Nephron progenitor cell (in vitro differentiated cells): ENCODE results near the gene FBXL7.

Experiments used
- DNase-seq: peaks from one replicate; pipeline ENCODE4 v3.0.0; 2021
- H3K27ac Mint-ChIP-seq: 2 replicates; pipeline ENCODE4 v1.8.0; 2021; ENCODE audit warnings: mild to moderate bottlenecking, moderate library complexity, mixed read lengths
- H3K27me3 Mint-ChIP-seq: 2 replicates; pipeline ENCODE4 v1.8.0; 2021; ENCODE audit warnings: mild to moderate bottlenecking, low read depth, mixed read lengths; ENCODE audit not compliant: poor library complexity
- H3K36me3 Mint-ChIP-seq: 2 replicates; pipeline ENCODE4 v1.8.0; 2021; ENCODE audit warnings: low read depth, mixed read lengths
- H3K4me1 Mint-ChIP-seq: 2 replicates; pipeline ENCODE4 v1.8.0; 2021; ENCODE audit warnings: mixed read lengths
- H3K4me3 Mint-ChIP-seq: 2 replicates; pipeline ENCODE4 v1.8.0; 2021; ENCODE audit warnings: mild to moderate bottlenecking, moderate library complexity, mixed read lengths
- H3K9me3 Mint-ChIP-seq: 2 replicates; pipeline ENCODE4 v1.8.0; 2021; ENCODE audit warnings: mild to moderate bottlenecking, moderate library complexity, mixed read lengths
- CTCF ChIP-seq: fragments of 200-600 bp; sonication (generic); IDR thresholded peaks from 2 replicates; pipeline ENCODE4 v1.5.0; 2021; ENCODE audit warnings: antibody characterized with exemption

FBXL7 gene

DNA sequence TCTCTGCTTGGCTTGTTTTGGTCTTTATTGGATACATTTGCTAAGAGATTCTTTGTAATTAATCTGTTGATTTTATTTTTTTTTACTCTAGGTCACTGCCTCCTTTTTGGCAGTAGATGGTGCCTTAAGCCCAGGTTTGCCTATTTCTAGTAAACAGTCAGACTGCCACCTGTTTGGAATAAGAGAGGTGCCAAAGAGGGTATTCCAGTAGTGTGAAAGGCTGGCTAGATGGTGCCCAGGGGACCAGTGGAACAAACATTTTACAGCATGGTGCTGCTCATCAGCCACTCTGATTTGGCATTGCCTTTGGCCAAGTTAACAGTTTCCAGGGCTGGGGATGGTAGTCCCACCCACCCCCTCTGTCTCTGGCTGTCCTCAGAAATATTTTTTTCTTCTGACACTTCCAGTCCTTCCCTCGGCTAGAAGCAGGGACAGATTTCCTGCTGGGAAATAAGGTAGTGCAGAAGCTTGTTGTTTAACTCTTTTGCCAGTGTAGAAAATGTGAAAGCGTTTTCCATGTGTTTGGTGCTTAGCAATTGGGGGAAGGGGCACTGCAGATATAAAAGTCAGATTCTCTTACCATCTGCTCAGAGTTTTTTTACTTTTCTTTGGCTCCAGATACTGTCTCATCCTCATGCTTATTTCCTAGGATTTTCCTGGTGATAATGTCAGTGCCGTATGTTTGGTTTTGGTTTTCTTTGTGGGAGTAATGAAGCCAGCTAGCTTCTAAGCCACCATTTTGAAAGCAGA is 36.6 kb upstream of the FBXL7 start:
- Mint-ChIP-seq H3K4me3 (no peak overlapping the region), H3K4me1 (no peaks in the 10 kb centered on the region), H3K36me3 (no peaks in the 10 kb centered on the region), H3K9me3 (no peaks in the 10 kb centered on the region), H3K27me3 (no peaks in the 10 kb centered on the region), H3K27ac (no peak overlapping the region)
- peak; percentile 30 for TF ChIP-seq CTCF
- DNase-seq = no peak

- DNase-seq = no peak
- TF ChIP-seq CTCF = no peak
- Mint-ChIP-seq H3K27ac (no peak overlapping the region), H3K9me3 (peaks cover 11% of the 10 kb centered on the region), H3K4me3 (no peak overlapping the region), H3K36me3 (no peaks in the 10 kb centered on the region), H3K27me3 (no peaks in the 10 kb centered on the region), H3K4me1 (no peaks in the 10 kb centered on the region)
Observed at GRCh38 chr5:15472116-15472515, 27.9 kb upstream of the FBXL7 start.

DNA sequence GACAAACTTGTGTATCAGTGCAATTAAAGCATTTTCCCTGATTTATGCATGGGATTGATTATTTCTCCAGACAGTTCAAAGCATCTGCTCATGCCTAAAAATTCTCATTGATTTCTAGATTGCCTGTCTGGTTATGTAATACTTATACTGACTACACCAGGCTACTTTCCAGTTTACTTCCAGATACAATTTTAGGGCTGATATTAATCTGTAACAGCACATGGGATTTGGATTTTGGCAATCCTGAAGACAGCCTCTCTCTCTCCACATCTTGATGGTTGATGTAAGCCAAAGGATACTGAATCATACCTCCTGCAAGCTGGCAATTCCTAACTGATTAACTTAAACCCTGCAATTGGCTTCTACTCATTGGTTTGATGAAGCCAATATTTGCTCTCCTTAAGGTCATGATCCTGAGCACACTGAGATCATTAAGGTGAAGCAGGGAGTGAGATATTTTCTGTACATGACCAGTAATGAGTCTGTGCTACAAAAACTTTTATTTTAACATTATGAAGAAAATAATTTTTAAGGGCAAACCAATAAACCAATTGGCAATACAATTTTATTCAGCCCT is 25.7 kb upstream of the FBXL7 start:
- Mint-ChIP-seq H3K36me3 (no peaks in the 10 kb centered on the region), H3K4me1 (no peaks in the 10 kb centered on the region), H3K4me3 (no peak overlapping the region), H3K9me3 (peaks cover 16% of the 10 kb centered on the region), H3K27ac (no peak overlapping the region), H3K27me3 (no peaks in the 10 kb centered on the region)
- TF ChIP-seq CTCF = no peak
- no peak for DNase-seq

DNA sequence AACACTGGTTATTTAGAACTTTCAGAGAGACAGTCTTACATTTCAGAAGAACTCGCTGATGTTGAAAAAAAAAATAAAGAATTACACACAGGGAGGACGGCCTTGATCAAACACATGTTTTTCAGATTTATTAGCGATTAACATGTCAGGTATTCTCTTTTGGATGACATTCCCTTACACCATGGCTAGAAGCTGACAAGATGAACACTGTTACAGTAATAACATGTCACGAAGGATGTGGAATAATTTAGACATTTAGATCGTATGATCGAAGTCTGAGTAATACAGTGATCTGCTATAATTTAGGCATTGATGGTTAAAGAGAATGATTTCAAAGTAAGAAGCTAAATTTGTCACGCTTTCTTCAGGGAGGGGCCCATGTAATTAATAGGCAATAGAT is 24.6 kb upstream of the FBXL7 start:
- DNase-seq = no peak
- Mint-ChIP-seq H3K4me1 (no peaks in the 10 kb centered on the region), H3K27me3 (no peaks in the 10 kb centered on the region), H3K36me3 (no peaks in the 10 kb centered on the region), H3K27ac (no peak overlapping the region), H3K9me3 (peaks cover 9% of the 10 kb centered on the region), H3K4me3 (no peak overlapping the region)
- no peak for TF ChIP-seq CTCF

- H3K27me3 Mint-ChIP-seq = no peaks in the 10 kb centered on the region
Observed at GRCh38 chr5:15476977-15477376, 23.0 kb upstream of the FBXL7 start.

More at GRCh38 chr5:15476977-15477376, 23.0 kb upstream of the FBXL7 start:
- no peak overlapping the region for H3K27ac Mint-ChIP-seq
- no peaks in the 10 kb centered on the region for H3K36me3 Mint-ChIP-seq
- DNase-seq = no peak
- H3K4me1 Mint-ChIP-seq = no peaks in the 10 kb centered on the region
- H3K9me3 Mint-ChIP-seq = peaks cover 7% of the 10 kb centered on the region
- no peak overlapping the region for H3K4me3 Mint-ChIP-seq
- no peak for TF ChIP-seq CTCF
